Natural killer cell treated with Interleukin-12 subunit alpha and Interleukin-12 subunit beta and Interleukin-15 and Interleukin-18, amount 100 ng/mL, for 72 hours (primary cell): ENCODE measurements around the gene FSTL1. TPM values are rescaled to one million over a fixed set of nuclear protein-coding genes. Genes with fewer than 3 reads are reported as not detected.

ENCODE experiments used
- ATAC-seq, 2 donors: fragments of 150-1000 bp; cut with Tn5 transposase in 1 of 2; sonication (Bioruptor Pico), chemical (Tn5 transposase) in 1 of 2; 2 replicates each; pipeline ENCODE4 v1.10.0; 2021
- DNase-seq: peaks from one replicate; pipeline ENCODE4 v3.0.0; 2022; ENCODE audit warnings: low spot score
- H3K27ac Mint-ChIP-seq, 2 donors: 1 replicate in 1 of 2; 2 replicates in 1 of 2; pipeline ENCODE4 v1.8.0; 2022; ENCODE audit warnings: mixed read lengths in 2 of 2, mild to moderate bottlenecking in 1 of 2, moderate library complexity in 1 of 2
- H3K27me3 Mint-ChIP-seq, 2 donors: 1 replicate in 1 of 2; 2 replicates in 1 of 2; pipeline ENCODE4 v1.8.0; 2022; ENCODE audit warnings: mixed read lengths in 2 of 2
- H3K36me3 Mint-ChIP-seq: one replicate; pipeline ENCODE4 v1.8.0; 2022; ENCODE audit warnings: mixed read lengths
- H3K4me1 Mint-ChIP-seq, 2 donors: 1 replicate in 1 of 2; 2 replicates in 1 of 2; pipeline ENCODE4 v1.8.0; 2022; ENCODE audit warnings: low read depth in 2 of 2, mixed read lengths in 2 of 2, mild to moderate bottlenecking in 1 of 2
- H3K4me3 Mint-ChIP-seq: one replicate; pipeline ENCODE4 v1.8.0; 2022; ENCODE audit warnings: mixed read lengths
- H3K9me3 Mint-ChIP-seq: 2 replicates; pipeline ENCODE4 v1.8.0; 2022; ENCODE audit warnings: mixed read lengths
- total RNA-seq, 2 donors: library from RNA; stranded (reverse); gene quantifications; one replicate each; pipeline ENCODE4 v1.2.3, GENCODE V29; 2022

Gene FSTL1
- total RNA-seq, 2 donors from 2014 or later: 1.4 to 2.6 TPM

DNA sequence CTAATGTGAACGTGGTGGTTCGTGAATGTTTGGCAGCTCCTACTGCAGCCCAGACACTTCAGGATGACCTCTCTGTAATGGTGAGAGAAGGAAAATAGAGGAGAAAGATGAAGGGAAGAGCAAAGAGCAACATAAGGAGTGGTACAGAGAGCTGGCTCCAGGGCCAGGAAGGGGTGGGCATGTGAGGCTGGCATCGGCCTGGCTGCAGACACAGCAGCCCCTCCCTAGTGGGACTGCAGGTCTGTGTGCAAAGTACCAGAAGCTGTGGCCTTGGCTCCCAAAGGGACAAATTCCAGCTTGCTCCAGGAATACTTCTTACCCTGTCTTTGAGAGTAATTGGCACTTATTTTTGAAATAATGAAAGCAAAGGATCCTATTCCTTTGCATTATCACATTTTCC, 10.0 kb downstream of the FSTL1 start:
- ATAC-seq (no peak), DNase-seq (no peak)
- no peaks in the 10 kb centered on the region for H3K36me3 Mint-ChIP-seq
- no peaks in the 10 kb centered on the region for H3K4me1 Mint-ChIP-seq
- H3K27me3 Mint-ChIP-seq: no peaks in the 10 kb centered on the region
- H3K9me3 Mint-ChIP-seq: no peaks in the 10 kb centered on the region
- H3K4me3 Mint-ChIP-seq: no peak overlapping the region
- H3K27ac Mint-ChIP-seq: no peak overlapping the region

DNA sequence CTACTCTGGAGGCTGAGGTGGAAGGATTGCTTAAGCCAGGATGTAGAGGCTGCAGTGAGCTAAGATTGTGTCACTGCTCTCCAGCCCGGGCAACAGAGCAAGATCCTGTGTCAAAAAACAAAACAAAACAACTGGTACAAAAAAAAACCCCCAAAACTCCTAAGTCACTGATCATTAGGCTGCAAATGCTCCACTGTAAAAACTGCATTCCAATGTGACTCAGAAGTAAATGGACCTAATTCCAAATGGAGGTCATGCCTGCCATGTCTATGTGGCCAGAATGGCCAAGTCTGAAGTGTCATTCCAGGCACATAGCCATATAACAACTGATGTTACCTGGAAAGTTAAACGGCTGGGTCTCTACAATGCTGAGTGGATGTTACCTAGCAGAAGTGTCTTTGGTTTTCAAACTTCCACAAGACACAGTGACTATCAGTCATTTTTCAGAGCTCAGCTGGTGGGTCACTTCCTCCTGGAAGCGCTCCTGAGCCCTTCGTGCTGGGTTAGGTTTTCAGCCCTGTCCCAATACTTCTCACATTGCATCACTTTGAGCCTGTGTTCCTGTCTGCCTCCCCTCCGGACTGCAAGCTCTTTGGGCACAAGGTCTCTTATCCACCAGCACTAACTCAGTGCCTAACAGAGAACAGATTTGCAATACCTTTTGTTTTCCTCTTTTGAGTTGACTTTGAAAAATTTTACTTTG, 10.6 kb downstream of the FSTL1 start:
- no peaks in the 10 kb centered on the region for H3K4me1 Mint-ChIP-seq

GRCh38 chr3:120438665-120439370, 12.0 kb downstream of the FSTL1 start:
- no peaks in the 10 kb centered on the region for H3K4me1 Mint-ChIP-seq
- peaks cover 5 to 11% of the 10 kb centered on the region in 2 donors for H3K27me3 Mint-ChIP-seq
- ATAC-seq (no peak), DNase-seq (no peak)
- no peaks in the 10 kb centered on the region for H3K9me3 Mint-ChIP-seq
- H3K27ac Mint-ChIP-seq: no peak overlapping the region
- H3K36me3 Mint-ChIP-seq: no peaks in the 10 kb centered on the region
- H3K4me3 Mint-ChIP-seq: no peak overlapping the region

More for the DNA sequence above, 10.6 kb downstream of the FSTL1 start:
- no peak overlapping the region for H3K4me3 Mint-ChIP-seq
- ATAC-seq (no peak), DNase-seq (no peak)
- H3K27ac Mint-ChIP-seq: no peak overlapping the region
- no peaks in the 10 kb centered on the region for H3K36me3 Mint-ChIP-seq
- no peaks in the 10 kb centered on the region for H3K9me3 Mint-ChIP-seq
- H3K27me3 Mint-ChIP-seq: peaks cover 2 to 5% of the 10 kb centered on the region in 2 donors

- Mint-ChIP-seq H3K27ac (no peak overlapping the region), H3K9me3 (no peaks in the 10 kb centered on the region), H3K4me1 (no peaks in the 10 kb centered on the region)
Measured at GRCh38 chr3:120438216-120438615, 12.6 kb downstream of the FSTL1 start.

DNA sequence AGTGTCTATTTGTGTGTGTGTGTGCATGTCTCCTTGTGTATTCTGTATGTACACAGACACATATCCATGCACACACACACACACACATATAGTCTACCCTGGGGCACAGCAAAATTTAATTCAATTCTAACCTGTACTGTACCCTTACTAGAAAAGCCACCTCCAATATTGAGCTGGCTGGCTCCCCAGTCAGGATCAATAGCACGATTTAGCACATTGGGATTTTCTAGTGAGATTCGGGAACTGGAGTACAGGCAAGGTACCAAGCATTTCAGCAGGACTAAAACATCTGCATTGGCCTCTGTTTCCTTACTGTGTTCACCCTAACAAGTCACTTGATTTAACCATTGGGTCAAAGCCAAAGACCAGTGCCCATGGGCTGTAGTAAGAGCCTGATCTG, 13.2 kb downstream of the FSTL1 start:
- Mint-ChIP-seq H3K4me1 (no peaks in the 10 kb centered on the region), H3K36me3 (no peaks in the 10 kb centered on the region), H3K9me3 (no peaks in the 10 kb centered on the region), H3K27me3 (peaks cover 10 to 20% of the 10 kb centered on the region in 2 donors), H3K27ac (no peak overlapping the region), H3K4me3 (no peak overlapping the region)
- DNase-seq (no peak), ATAC-seq (no peak)

More at GRCh38 chr3:120438216-120438615, 12.6 kb downstream of the FSTL1 start:
- Mint-ChIP-seq H3K4me3 (no peak overlapping the region), H3K36me3 (no peaks in the 10 kb centered on the region), H3K27me3 (peaks cover 10 to 17% of the 10 kb centered on the region in 2 donors)
- ATAC-seq: no peak
- DNase-seq: no peak

- Mint-ChIP-seq H3K27ac (no peak overlapping the region), H3K4me1 (no peaks in the 10 kb centered on the region), H3K27me3 (peaks cover 10 to 25% of the 10 kb centered on the region in 2 donors), H3K9me3 (no peaks in the 10 kb centered on the region), H3K36me3 (no peaks in the 10 kb centered on the region), H3K4me3 (no peak overlapping the region)
- DNase-seq (no peak), ATAC-seq (no peak)
Measured at GRCh38 chr3:120436523-120437050, 14.2 kb downstream of the FSTL1 start.

DNA sequence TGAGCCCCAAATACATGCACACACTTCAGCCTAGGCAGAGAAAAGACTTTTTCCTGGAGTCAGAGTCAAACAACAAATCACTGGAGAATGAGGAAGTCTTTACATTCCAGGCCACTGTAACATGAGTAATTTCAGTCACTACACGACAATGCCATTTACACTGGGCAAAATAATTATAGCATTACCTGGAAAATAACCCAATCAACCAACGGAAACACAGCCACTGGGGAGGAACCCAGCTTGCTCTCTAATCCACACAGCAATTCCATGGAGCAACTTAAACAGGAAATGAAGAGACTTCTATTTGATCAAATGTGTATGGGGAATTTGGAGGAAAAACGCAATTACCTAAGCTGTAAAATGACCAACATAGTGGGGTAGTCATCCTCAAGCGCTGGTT, 15.2 kb downstream of the FSTL1 start:
- no peak overlapping the region for H3K27ac Mint-ChIP-seq
- no peaks in the 10 kb centered on the region for H3K36me3 Mint-ChIP-seq
- DNase-seq (no peak), ATAC-seq (no peak)
- no peak overlapping the region for H3K4me3 Mint-ChIP-seq
- H3K9me3 Mint-ChIP-seq: no peaks in the 10 kb centered on the region
- H3K27me3 Mint-ChIP-seq: peaks cover 10 to 25% of the 10 kb centered on the region in 2 donors
- H3K4me1 Mint-ChIP-seq: no peaks in the 10 kb centered on the region

DNA sequence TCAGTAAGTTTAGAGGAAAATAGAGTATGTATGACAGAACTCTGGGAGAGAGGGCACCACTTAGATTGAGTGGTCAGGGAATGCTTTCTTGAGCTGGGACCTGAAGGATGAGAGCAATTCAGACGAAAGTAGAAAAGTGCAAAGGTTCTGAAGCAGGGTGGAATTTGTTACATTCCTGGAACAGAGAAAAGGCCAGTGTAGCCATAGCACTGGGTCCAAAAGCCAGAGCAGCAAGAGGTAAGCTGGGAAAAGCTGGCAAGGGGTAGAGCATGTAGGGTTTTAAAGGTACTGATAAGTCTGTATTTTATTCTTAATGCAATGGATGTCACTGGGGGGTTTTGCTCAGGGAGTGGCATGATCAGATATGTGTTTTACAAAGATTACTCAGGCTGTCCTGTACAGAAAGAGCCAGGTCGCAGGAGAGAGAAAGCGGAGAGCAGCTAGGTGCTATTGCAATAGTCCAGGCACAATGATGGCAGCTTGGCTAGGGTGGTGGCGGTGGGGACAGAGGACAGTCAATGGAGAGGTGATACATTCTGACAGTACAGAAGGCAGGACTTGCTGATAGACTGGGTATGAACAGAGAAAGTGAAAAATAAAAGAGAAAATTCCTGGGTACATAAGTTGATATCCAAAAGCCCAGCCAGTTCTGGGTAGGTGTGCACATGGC, 17.0 kb downstream of the FSTL1 start:
- ATAC-seq (no peak), DNase-seq (no peak)
- Mint-ChIP-seq H3K27me3 (peaks cover 10 to 25% of the 10 kb centered on the region in 2 donors), H3K36me3 (no peaks in the 10 kb centered on the region), H3K4me3 (no peak overlapping the region), H3K27ac (no peak overlapping the region), H3K9me3 (no peaks in the 10 kb centered on the region), H3K4me1 (no peaks in the 10 kb centered on the region)

DNA sequence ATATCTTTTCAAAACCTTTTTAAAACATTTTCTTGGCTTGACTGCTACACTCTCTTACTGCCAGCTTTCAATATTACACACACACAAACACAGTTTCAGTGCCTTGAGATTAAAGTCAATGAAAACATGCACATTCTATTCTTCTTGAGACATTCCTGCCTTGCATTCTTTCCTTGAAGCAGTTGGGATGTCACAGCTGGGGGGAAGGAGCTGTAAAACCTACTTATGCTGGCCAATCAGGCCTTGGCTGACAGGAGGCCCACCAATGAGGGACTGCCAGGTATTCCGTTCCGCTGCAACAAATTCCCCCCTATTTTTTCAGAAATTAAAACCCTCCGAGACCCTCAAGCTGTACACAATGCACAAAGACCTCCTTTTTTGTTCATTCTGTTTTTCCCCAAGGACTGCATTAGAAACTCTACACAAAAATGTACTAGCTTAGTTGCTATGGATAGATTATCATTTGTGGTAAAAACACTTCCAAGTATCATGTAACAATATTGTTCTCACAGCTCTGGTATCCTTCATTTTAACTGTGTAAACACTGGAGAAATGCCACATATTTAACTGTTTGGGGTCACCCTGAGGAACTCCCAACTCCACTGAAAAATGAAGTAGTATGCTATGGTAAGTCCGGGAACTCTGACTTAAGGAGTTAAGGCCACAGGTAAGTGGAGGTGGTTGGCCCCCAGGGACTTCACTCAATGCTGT, 18.5 kb downstream of the FSTL1 start:
- peaks cover 10 to 31% of the 10 kb centered on the region in 2 donors for H3K27me3 Mint-ChIP-seq
- ATAC-seq: no peak
- no peak overlapping the region for H3K27ac Mint-ChIP-seq
- no peaks in the 10 kb centered on the region for H3K9me3 Mint-ChIP-seq
- no peak for DNase-seq
- H3K4me1 Mint-ChIP-seq: no peaks in the 10 kb centered on the region
- H3K36me3 Mint-ChIP-seq: no peaks in the 10 kb centered on the region
- H3K4me3 Mint-ChIP-seq: no peak overlapping the region

DNA sequence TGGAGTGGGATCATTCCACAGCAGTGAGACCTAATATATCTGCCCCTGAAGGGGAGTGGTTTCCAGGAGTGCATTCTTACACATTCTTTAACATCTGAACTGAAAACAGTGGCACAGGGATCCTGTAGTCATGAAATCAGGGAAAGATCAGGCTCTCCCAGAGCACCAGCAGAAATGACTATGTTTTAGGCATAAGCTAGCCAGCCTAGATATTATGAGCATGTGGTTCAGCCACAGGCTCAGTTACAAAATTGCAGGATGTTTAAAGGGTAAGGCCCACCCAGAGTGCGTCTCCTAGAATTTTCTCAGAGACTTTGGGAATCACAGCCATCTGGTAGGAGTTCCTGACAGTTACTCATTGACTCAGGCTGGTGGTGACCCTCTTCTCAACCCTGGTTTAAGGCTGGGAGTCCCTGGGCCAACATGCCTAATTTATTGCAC, 20.9 kb downstream of the FSTL1 start:
- no peak overlapping the region for H3K4me3 Mint-ChIP-seq
- H3K27ac Mint-ChIP-seq: no peak overlapping the region
- peaks cover 11 to 33% of the 10 kb centered on the region in 2 donors for H3K27me3 Mint-ChIP-seq
- H3K9me3 Mint-ChIP-seq: no peaks in the 10 kb centered on the region
- no peaks in the 10 kb centered on the region for H3K36me3 Mint-ChIP-seq
- no peaks in the 10 kb centered on the region for H3K4me1 Mint-ChIP-seq
- DNase-seq (no peak), ATAC-seq (no peak)

DNA sequence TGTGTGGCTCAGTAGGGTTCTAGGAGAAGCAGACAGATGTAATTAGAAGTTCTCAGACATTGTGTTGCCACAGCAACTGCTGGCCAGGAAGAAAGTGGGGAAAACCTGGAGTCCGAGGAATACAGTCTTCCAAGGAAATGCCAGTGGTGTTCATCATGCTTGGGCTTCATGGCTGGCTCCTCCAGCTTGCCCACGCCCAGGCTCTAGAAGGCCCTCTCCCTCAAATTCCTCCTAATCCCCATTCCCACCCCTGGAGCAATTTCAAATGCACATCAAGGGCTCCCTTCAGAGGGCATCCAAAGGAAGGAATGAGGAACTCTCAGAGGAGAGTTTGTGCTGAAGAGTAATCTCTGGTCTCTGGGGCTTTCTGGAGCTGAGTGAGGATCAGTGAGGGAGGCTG, 21.9 kb downstream of the FSTL1 start:
- no peaks in the 10 kb centered on the region for H3K9me3 Mint-ChIP-seq

DNA sequence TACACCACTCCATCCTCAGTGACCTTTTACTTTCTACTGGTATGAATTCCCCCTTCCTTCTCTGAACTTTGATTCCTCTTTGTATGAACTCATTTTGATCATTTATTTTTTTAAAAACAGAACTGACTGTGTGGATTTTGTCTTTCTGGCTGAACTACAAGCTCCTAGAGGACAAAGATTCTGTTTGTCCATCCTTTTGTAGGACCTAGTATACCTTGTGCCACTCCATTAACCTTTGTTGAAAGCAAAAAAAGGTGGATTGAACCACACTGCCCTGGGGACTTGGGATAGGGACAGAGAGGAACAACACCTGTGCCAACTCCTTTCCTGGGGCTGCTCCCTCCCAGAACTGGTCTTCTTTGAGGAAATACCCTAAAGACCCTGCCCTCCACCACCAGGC, 23.6 kb downstream of the FSTL1 start:
- DNase-seq: no peak
- H3K4me1 Mint-ChIP-seq: no peaks in the 10 kb centered on the region
- H3K9me3 Mint-ChIP-seq: no peaks in the 10 kb centered on the region
- ATAC-seq: no peak
- H3K27me3 Mint-ChIP-seq: peaks cover 10 to 26% of the 10 kb centered on the region in 2 donors
- no peaks in the 10 kb centered on the region for H3K36me3 Mint-ChIP-seq
- H3K27ac Mint-ChIP-seq: no peak overlapping the region
- H3K4me3 Mint-ChIP-seq: no peak overlapping the region

More for the DNA sequence above, 21.9 kb downstream of the FSTL1 start:
- no peak for DNase-seq
- H3K4me1 Mint-ChIP-seq: no peaks in the 10 kb centered on the region
- no peak for ATAC-seq
- H3K27me3 Mint-ChIP-seq: peaks cover 16 to 40% of the 10 kb centered on the region in 2 donors
- no peak overlapping the region for H3K4me3 Mint-ChIP-seq
- H3K36me3 Mint-ChIP-seq: no peaks in the 10 kb centered on the region
- H3K27ac Mint-ChIP-seq: no peak overlapping the region

DNA sequence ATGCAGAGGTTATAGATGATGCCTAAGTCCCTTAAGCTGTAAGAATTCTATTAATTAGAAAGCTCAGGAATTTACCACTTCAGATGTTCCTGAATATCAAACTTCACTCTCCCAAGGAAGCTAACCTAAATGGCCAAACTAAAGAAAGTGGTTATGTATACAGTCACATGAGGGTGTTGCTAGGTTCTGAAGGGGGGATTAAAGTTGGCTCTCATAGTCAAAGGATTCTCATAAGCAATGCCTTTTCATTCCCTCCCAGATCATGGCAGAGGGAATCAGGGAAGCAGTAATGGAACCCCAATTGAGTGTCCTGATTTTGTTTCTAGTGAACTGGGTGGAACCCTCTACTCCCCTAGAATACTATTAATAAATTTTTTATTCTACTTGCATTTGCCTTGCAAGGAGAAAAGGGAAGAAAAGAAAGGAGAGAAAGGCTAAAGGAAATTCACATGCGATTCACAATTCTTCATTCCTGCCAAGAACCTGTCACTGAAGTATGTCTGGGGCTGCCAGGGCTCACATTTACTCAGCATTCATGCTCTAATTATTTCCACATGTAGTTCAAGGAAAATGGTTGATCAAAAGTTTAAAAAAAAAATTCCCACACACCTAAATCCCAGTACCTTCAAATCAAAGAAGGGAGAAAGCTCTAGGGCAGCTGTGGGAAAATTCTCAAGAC, 25.1 kb downstream of the FSTL1 start:
- no peaks in the 10 kb centered on the region for H3K9me3 Mint-ChIP-seq
- no peaks in the 10 kb centered on the region for H3K4me1 Mint-ChIP-seq
- H3K27ac Mint-ChIP-seq: no peak overlapping the region
- ATAC-seq (no peak), DNase-seq (no peak)
- H3K27me3 Mint-ChIP-seq: peaks cover 10 to 25% of the 10 kb centered on the region in 2 donors
- H3K4me3 Mint-ChIP-seq: no peak overlapping the region
- no peaks in the 10 kb centered on the region for H3K36me3 Mint-ChIP-seq
